Activated CD4-positive, alpha-beta T cell treated with anti-CD3 and anti-CD28 coated beads, Interleukin-2, amount 50 U/mL, for 1 hour (primary cell): Measurements from ENCODE around the gene PLCE1.
"Not testable (repeated sequence)": the region's sequence is repeated elsewhere in the genome, so short reads cannot be mapped to it uniquely, and the experiment has no call there.

ENCODE experiments used
- DNase-seq: peaks from one replicate; pipeline ENCODE4 v3.0.0-alpha.2; 2020

Gene PLCE1

GRCh38 chr10:93993782-93994437, at the start of gene PLCE1:
Gene PLCE1, plus strand, starts transcription at chr10:93993931. Its CDS starts 37,116 bp downstream, at chr10:94031047.
- no peak for DNase-seq

GRCh38 chr10:93945819-93946218, 47.9 kb upstream of the PLCE1 start:
- no peak for DNase-seq

- DNase-seq, result no peak
These were observed 46.7 kb upstream of the PLCE1 start for GRCh38 chr10:93947055-93947454.

GRCh38 chr10:93947524-93947923, 46.2 kb upstream of the PLCE1 start:
- DNase-seq, result no peak

GRCh38 chr10:93951905-93952304, 41.8 kb upstream of the PLCE1 start:
- no peak for DNase-seq

DNA sequence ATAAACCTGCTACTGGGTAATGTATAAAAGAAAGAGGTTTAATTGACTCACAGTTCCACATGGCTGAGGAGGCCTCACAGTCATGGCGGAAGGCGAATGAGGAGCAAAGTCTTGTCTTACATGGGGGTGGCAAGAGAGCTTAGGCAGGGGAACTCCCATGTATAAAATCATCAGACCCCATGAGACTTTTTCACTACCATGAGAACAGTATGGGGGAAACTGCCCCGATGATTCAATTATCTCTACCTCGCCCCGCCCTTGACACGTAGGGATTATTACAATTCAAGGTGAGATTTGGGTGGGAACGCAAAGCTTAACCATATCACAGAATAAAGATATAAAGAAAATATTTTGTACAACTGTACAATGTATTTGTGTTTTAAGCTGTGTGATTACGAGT, 39.4 kb upstream of the PLCE1 start:
- DNase-seq, result no peak

DNA sequence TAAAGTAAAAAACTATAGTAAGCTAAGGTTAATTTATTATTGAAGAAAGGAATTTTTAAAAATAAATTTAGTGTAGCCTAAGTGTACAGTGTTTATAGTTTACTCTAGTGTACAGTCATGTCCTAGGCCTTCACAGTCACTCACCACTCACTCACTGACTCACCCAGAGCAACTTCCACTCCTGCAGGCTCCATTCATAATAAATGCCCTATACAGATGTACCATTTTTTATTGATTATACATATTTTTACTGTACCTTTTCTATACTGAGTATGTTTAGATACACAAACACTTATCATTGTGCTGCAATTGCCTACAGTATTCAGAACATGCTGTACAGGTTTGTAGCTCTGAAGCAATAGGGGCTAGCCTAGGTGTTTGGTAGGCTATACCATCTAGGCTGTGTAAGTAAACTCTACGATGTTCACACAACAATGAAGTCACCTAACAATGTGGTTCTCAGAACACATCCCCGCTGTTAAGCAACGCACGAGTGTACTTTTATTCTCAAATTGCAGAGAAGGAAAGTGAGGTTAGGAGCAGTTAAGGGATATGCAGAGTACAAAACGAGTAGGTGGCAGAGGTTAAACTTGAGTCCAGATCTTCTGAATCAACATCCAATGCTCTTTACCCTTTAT, 38.9 kb upstream of the PLCE1 start:
- DNase-seq, result no peak

DNA sequence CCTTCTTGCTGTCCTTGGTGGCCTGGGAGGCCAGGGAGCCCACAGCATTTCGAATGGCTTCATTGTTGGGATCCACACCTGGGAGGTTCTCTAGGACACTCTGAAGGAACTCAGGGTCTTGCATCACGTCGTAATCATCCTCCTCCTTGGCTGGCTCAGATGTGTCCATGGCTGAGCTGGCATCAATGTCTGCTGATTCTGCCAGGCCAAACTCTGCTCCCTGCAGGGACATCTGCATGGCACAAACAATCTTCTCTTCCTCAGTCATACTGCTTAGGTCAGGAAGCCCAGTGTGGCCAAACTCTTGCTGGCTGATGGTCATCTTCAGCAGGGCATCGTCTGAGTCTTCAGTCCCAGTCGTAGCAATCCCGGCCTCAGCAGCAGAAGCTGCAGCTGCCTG, 34.9 kb upstream of the PLCE1 start:
- no peak for DNase-seq

- not testable (repeated sequence) for DNase-seq
These were observed 32.7 kb upstream of the PLCE1 start for GRCh38 chr10:93960988-93961387.

- no peak for DNase-seq
These were observed 30.8 kb upstream of the PLCE1 start for GRCh38 chr10:93962973-93963372.

DNA sequence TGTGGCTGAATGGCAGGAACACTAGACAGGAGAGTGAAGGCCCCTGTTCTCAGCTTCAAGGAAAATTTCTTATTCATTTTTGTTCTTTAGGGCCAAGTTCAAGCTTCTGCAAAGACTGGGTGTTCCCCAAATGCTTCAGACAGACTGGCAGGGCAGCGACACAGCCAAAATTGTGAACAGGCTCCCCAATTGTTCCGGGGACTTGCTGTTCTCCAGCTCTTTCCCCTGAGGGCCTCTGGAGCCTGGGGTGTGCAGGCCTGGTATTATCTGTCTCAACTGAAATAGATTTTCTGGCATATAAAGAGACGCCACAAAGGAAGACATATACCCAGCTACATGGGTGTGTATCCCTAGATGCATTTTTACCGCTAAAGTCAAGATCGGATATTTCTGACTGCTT, 30.3 kb upstream of the PLCE1 start:
- no peak for DNase-seq

DNA sequence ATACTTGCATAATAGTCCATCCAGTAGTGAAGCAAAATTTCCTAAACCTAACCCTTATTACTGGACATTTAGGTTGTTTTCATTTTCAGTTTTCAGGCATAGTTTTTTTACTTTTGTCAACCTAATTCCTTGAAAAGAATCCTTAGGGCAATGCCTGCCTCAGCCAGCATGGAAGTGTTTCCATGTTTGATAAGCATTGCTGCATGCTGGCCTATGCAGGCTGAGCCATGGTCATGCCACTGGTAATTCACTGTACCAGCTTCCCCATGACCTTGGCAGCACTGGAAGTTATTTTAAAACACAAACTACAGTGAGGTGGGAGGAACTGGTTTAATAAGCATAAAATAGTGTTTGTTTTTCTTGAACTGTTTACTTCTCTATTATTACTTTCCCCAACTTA, 27.8 kb upstream of the PLCE1 start:
- no peak for DNase-seq

- DNase-seq, result no peak
These were observed 26.0 kb upstream of the PLCE1 start for GRCh38 chr10:93967756-93968155.

GRCh38 chr10:93968540-93968945, 25.2 kb upstream of the PLCE1 start:
- no peak for DNase-seq

- not testable (repeated sequence) for DNase-seq
These were observed 23.2 kb upstream of the PLCE1 start for GRCh38 chr10:93970433-93971010.

- no peak for DNase-seq
These were observed 19.8 kb upstream of the PLCE1 start for GRCh38 chr10:93973748-93974445.

DNA sequence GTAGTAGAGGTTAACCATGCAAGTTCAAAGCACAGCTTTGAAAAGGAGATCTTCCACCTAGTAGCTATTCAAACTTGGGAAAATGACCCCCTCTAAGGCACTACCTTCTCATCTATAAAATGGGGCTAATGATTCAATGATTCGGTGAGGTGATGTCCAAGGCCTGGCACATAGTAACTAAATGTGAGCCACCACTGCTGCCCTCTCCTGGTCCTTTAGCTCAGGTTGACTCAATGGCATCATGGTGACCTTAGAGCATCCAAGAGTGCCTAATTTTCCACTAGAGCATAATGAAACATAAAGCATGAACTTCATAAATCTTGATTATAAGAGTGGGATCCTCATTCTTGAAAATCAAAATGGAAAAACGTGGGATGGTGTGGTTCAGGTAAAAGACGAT, 16.3 kb upstream of the PLCE1 start:
- DNase-seq, result no peak

- no peak for DNase-seq
These were observed 13.2 kb upstream of the PLCE1 start for GRCh38 chr10:93980486-93980885.

DNA sequence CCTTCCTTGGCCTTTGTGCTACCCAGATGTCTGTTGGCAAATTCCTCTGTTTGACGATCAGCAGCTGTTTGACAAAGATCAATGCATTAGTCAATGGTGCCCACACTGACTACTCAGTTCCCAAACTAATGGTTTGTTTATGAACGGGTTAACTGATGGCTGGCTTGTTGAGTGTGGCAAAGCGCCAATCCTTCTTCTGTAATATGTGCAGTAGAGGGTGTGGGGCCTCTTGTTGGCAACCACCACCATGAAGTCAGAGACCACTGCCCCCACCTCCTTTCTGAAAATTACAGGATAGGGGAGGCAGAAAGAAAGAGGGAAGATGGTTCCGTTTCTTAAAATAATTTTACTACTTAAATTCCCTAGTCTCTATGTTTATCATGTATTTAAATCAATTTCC, 2.6 kb upstream of the PLCE1 start:
- DNase-seq, result no peak

DNA sequence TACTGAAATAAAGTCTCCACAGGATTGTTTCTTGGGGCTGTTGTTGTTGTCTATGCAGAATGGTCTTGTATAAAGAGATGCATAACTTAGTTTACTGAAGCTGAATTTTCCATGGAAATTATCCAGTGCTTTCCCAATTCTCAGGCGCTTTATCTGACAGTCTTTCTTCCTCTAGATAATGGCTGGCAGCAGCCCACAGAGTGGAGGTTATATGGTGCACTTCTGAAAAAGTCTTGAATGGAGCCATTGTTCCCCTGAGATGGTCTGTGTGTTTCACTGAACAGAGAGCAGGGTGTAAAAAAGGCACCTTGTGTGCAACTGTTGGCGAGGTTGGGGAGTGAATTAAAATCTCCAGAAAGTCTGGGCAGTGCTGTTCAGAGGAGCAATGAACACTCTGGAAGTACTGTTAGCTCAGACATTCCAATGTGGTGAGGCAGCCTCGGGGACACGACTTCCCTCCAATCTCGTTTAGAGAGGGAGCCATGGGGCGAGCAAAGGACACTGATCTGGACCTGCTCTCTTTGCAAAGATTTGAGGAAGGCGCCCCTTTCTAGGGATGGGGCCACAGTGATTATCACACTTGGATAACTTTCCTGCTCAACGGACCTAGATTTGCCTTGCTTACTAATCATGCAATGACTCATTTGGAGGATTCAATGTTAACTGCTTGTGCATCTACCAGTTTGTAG, 2.0 kb upstream of the PLCE1 start:
- no peak for DNase-seq

DNA sequence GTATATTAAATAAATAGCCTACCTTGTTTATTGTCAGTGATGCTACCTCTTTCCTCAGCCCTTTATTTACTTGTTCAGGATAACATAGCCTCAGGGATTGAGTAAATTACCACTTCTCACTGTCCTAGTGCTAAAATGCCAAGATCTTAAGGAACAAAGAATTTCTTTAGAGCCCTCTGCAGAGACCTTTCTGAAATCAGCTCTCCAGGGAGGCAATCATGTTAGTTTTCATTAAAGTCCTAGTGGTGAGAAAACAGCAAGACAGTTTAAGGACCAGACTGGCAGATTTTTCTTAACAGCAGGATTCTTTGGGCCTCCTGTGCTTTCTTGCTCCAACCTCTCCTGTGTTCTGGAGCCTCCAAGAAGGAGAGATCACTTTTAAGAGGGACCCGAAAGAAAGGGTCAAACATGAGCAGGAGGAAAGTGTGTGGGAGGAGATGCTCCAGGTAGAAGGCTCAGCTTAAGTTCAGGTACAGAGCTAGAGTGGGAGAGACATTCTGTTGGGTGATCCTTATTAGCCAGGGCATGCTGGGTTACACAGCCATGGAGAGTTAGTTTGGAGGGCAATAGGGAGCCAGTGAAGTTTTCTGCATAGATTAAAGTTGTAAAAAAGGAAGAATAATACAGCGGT, 1.2 kb upstream of the PLCE1 start:
- DNase-seq, result no peak

GRCh38 chr10:93993414-93993781, 333 bp upstream of the PLCE1 start:
- DNase-seq, result no peak

- DNase-seq, result no peak
These were observed 689 bp downstream of the PLCE1 start for GRCh38 chr10:93994438-93994801.
